ENCODE results near the gene HINT3. TPM values are rescaled to one million over a fixed set of nuclear protein-coding genes. Genes with fewer than 3 reads are reported as not detected.
"Not testable (repeated sequence)": the region's sequence is repeated elsewhere in the genome, so short reads cannot be mapped to it uniquely, and the experiment has no call there.

The HINT3 gene
- total RNA-seq, 1 experiment from 2014 or later, result 10.9 TPM

GRCh38 chr6:125939791-125940190 is 16.8 kb upstream of the HINT3 start:
- DNase-seq (ENCODE audit: low read depth), result no peak

GRCh38 chr6:125940247-125941041 is 16.1 kb upstream of the HINT3 start:
- DNase-seq (ENCODE audit: low read depth), result no peak

DNA sequence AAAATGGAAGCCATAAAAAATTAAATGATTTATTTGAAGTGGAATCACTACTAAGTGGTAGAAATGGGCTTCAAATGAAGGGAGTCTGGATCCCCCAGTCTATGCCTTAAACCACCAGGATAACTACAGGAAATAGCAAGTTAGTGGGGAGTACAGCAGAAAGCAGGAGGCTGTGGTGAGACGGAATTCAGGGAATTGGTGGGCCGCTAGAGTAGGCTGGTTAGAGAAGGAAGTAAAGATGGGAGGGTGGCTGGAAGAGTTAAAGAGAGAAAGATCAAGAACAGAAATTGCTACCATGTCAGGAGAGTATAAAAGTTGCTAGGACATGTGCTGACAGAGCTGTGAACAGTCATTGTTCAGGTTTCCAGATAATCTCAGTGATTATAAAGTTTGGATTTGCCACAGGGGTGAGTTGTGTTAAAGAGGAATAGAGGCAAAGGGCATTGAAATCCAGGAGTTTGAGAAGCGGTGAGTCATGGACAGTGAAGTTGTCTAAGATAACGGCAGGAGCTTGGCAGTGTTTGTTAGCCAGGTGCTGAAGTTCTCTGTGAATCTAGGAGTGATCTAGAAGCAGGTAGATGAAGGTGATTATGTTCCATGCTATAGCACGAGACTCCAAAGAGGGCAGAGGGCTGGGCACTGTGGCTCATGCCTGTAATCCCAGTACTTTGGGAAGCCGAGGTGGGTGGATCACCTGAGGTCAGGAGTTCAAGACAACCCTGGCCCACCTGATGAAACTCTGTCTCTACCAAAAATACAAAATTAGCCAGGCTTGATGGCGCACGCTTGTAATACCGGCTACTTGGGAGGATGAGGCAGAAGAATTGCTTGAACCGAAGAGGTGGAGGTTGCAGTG is 13.7 kb upstream of the HINT3 start:
- DNase-seq (ENCODE audit: low read depth), result no peak

DNA sequence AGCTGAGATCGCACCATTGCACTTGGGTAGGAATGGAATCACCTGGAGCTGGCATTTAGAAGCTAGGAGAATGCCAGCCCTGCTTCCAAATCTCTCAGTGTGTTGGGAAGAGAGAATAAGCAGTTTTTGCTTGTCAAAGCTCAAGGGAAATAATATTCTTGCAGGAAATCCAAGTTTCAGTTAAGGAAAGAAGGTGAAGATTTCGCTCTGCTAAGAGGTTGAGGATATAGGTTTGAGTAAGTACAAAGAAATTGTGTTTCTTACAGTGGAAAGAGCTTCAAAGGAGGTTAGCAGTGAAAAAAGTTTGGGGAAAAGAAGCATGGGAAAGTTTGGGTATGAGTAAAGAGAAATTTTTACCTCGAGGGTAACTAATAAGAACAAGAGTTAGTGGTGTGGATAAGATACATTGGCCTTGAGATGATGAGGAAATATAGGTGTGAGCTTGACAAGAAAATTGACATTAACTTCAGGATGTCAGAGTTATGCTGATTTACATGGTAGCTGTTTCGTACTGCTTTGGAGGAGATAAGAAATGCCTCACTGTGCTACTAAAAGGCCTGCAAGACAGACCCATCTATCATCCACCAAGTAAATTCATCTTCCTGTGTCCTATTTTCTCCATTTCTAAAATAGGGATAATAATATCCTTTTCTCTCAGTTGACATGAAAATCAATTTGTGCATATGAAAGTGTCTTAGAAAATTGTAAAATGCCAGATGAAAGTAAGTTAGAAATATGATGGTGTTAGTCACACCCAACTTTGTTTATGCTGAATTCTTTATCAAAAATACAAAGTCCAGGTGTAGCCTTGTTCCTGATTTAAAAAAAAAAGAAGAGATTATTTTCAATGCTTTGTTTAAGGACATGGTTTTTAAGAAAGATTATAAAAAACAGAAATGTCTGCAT is 12.8 kb upstream of the HINT3 start:
- no peak for DNase-seq (ENCODE audit: low read depth)

DNA sequence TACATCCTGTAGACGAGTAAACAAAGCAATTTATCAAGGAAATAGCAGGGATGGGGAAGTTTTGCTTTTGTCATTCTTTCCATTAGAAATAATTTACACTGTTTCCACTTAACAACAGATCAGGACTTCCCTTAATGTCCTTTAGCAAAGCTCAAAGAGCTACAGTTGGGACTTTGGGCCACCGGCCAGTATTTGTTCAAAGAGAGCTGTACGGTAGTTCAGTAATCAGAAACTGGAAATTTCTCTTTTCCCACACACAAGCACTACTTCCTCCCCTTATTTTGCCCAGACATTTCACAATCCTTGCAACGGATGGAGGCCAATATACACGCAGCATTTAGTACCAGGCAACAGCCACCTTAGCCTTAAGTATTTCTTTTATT is 12.1 kb upstream of the HINT3 start:
- peak; percentile 58 for DNase-seq (ENCODE audit: low read depth)

DNA sequence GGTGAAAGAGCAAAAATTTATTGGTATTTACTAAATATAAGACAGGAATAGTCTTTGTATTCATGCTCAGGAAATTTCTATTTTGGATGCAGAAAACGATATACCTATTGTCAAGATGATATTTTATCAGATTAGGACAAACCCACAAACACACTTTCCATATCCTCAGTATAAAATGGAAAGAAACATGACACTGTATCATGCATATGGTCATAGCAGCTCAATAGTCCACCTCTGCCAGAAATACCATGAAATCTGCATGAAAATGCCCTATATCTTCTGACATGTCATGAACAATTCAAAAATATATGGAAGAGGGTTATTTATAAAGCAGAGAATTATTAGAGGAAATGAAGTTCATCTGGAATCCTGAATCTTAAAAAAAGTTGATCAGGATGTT is 11.7 kb upstream of the HINT3 start:
- no peak for DNase-seq (ENCODE audit: low read depth)

GRCh38 chr6:125945378-125946141 is 11.0 kb upstream of the HINT3 start:
- DNase-seq (ENCODE audit: low read depth), result no peak

DNA sequence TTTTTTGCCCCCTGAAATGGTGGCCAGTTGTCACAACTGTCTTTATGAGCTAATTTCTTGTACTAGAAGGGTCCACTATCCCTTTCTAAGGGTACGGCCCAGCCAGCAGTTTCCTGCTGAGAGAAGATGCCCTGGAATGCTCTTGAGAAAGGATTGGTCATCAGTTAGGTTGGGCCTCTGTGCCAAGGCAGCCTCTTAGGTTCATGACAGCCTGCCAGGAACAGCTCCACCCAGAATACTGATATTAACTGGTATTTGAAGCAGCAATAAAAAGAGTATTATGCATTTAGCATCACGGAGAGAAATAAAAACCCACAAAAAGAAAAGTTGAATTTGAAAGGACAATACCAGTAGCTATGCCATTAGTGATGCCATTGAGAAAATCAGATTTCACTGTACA is 9.0 kb upstream of the HINT3 start:
- peak; percentile 45 for DNase-seq (ENCODE audit: low read depth)

DNA sequence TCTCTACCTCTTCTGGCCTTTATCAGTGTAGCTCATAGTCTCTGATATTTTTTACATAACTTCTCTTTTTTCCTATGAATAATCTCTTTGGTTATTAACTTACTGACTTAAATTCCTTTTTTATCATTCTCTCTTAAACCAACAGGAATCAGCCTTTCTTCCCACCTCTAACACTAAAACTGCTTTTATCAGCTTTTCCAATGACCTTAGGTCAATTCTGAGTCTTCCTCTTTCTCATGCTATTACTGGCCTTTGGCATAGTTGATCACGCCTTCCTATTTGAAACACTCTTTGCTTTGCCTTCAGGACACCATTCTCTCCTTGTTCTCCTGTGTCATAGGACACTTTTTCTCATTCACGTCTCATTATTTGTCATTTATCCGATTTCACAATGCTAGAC is 8.1 kb upstream of the HINT3 start:
- DNase-seq (ENCODE audit: low read depth), result no peak

- DNase-seq (ENCODE audit: low read depth), result no peak
Measured at GRCh38 chr6:125949069-125949468, 7.5 kb upstream of the HINT3 start.

GRCh38 chr6:125950293-125950692 is 6.3 kb upstream of the HINT3 start:
- DNase-seq (ENCODE audit: low read depth), result peak; percentile 47

GRCh38 chr6:125950716-125951115 is 5.9 kb upstream of the HINT3 start:
- not testable (repeated sequence) for DNase-seq (ENCODE audit: low read depth)

DNA sequence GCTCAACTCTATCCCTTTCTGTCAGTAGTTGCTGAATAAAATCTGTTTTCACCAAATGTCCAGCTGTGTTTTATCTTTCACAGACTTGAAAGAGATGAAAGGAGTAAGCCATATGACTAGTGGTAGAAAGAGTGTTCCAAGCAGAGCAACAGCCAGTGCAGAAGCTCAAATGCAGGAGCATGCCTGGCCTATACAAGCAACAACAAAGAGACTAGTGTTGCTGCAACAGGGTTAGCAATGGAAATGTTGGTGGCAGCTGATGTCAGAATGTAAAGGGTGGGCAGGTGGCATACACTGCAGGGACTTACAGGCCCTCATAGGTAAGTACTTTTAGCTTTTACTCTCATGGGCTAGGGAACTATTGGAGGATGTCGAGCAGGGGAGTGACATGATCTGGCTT is 5.2 kb upstream of the HINT3 start:
- no peak for DNase-seq (ENCODE audit: low read depth)

DNA sequence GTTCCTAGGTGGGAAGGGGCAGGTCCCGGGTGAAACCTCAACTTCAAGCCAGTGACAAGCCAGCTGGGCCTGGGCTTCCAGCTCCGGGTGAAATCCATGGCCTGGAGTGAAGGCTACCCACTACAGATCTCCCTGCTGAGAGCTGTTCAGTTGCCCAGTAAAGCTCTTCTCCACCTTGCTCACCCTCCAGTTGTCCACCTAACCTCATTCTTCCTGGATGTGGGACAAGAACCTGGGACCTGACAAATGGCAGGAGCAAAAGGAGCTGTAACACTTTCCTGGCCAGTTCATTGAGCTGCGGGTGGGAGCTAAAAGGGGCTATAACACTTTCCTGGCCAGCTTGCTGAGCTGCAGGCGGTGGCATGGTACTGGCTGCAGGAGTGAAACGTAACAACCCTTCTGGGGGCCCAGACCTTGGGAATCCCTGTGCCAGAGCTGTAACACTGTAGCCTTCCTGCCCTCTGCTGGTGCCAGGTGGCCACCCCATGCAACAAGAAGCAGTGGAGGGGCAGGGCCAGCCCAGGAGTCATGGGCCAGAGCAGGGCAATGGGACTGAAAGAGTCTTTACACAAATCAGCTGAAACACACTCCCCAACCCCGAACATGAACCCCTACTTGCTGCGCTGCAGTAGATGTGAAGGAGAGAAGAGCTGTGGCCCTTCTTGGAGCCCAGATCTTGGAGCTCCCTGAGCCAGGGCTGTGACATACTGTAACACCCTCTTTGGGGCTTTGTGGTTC is 3.6 kb upstream of the HINT3 start:
- peak; percentile 14 for DNase-seq (ENCODE audit: low read depth)

DNA sequence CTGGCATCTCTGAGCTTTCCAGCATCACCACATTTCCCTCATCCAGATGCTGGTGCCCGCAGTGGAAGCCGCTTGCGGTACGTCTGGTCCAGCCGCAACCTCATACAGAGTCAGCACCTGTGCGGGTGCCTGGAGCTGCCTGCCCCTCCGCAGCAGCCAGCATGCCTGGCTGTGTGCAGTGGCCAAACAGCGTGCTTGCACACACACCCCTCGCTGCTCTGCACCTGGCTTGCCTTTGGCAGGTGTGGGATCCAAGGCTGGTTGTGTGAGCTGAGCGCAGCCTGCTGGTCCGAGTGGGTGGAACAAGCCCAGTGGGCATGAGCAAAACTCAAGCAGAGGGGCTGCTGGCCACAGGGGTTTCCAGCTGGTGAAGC is 3.1 kb upstream of the HINT3 start:
- DNase-seq (ENCODE audit: low read depth), result no peak

DNA sequence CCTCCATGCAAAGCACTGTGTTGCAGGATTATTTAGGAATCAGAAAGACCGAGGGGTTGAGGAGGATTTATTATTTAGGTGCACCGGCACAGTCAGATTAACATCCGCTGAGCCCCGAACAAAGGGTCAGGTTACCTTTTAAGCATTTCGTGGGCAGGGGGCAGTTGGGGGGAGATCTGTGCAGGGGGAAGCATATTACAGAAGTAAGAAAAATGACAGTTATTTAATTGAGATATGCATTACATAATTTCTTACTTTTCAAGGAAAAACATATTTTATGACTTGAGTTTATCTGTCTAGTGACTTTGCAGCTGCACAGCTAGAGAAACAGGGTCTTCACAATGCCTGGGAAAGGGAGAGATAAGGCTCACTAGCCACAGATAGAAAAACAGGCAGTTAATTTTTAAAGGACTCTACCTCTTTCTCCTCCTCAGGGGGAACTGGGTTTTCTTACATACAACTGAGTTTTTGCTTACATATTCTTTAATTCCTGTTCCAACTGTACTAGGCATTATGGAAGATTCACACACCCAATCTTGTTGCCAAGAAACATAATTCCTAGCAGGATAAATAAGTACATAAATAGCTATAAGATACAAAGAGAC is 1.7 kb upstream of the HINT3 start:
- DNase-seq (ENCODE audit: low read depth), result no peak

DNA sequence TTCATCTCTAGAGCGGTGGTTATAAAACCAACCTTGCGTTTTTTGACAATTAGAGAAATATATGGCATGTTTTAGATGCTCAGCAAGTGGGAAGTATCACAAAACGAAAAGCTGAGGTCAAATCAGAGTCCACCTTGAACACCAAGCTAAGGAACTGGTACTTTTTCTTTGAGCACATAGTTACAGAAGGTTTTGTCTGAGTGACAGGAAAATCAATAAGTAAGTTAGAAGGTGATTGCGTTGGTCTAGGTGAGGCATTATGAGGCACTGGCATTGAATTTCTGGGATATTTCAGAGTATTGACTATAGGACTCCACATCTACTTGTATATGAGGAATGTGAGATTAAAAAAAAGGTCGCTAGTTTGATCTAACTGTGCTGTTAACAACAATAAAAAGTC is 597 bp upstream of the HINT3 start:
- DNase-seq (ENCODE audit: low read depth), result no peak

DNA sequence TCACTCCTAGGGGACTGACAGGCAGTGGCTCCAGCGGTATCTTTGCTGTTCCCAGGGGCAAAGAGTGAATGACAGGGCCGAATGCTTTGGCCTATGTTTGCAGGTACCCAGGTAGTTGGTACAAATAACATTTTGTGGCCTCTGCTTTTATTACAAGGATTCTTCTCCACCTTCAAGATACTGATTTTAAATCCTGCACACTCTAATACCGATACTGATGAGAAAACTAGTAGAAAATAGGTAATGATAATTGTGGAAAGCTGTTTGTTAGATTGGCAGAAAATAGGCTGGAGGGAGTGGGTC is 772 bp downstream of the HINT3 start:
- DNase-seq (ENCODE audit: low read depth), result no peak

- DNase-seq (ENCODE audit: low read depth), result peak; percentile 45
Measured at GRCh38 chr6:125957845-125958244, 1.3 kb downstream of the HINT3 start.

DNA sequence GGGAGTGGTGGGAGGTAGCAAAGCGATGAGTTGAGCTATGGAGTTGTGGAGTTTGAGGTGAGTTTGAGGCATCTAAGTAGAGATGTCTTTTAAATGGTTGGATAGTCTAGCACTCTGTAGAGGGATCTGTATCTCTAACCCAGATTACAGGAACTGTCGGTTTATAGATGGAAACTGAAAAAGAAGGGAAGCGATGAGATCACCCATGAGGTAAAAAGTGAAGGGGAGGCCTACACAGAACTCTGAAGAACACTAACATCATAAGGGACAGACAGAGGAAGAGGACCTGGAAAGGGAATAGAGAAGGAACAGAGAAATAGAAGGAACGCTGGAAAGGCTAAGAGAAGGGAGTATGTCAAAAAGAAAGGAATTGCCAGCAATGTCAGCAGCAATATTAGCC is 2.5 kb downstream of the HINT3 start:
- no peak for DNase-seq (ENCODE audit: low read depth)
